A549 (cell line): Measurements from ENCODE around the gene DBH. TPM values are rescaled to one million over a fixed set of nuclear protein-coding genes. Genes with fewer than 3 reads are reported as not detected.

Source experiments
- ATAC-seq, 2 experiments: fragments of 200-7000 bp in 1 of 2; fragments of >200 bp in 1 of 2; cut with Nextera tagmentation in 1 of 2; cut with Tn5 transposase in 1 of 2; 3 replicates each; pipeline versions ENCODE4 v1.8.0 to v1.9.1; 2018 to 2020; ENCODE audit warnings: mild to moderate bottlenecking in 1 of 2, moderate library complexity in 1 of 2
- CTCF ChIA-PET: fragments of 300-600 bp; sonication (Branson Sonifier 250); formaldehyde crosslinking; extraction: SDS; loops from one replicate; lab custom pipeline; 2021; ENCODE audit warnings: antibody characterized with exemption, inconsistent platforms; lab: Yijun Ruan, JAX
- POLR2A ChIA-PET: fragments of 350-600 bp; formaldehyde crosslinking; extraction: SDS; loops from one replicate; lab custom pipeline; 2021; ENCODE audit warnings: antibody characterized with exemption, inconsistent platforms; lab: Yijun Ruan, JAX
- DNase-seq, 2 experiments: peaks; one replicate each; pipeline versions ENCODE4 v3.0.0 to v3.0.0-alpha.2; 2011 to 2016; ENCODE audit warnings: low read depth in 1 of 2, low spot score in 1 of 2
- FAIRE-seq: peaks from 2 replicates; lab custom pipeline; 2011; peaks lifted over from hg19 to GRCh38; lab: Jason Lieb, UNC
- H3K27ac ChIP-seq, 2 experiments: fragments of >200 bp; sonication (Bioruptor Twin); formaldehyde crosslinking; 3 replicates each; pipeline ENCODE4 v1.5.1; 2016 to 2017
- H3K4me1 ChIP-seq: fragments of >200 bp; sonication (Bioruptor Twin); formaldehyde crosslinking; 3 replicates; pipeline ENCODE4 v1.6.1; 2016
- H3K4me2 ChIP-seq: fragments of >200 bp; sonication (Bioruptor Twin); formaldehyde crosslinking; 3 replicates; pipeline ENCODE4 v1.6.1; 2016
- H3K4me3 ChIP-seq: fragments of >200 bp; sonication (Bioruptor Twin); formaldehyde crosslinking; 3 replicates; pipeline ENCODE4 v1.5.1; 2016
- H3K9me3 ChIP-seq: fragments of >200 bp; sonication (Bioruptor Twin); formaldehyde crosslinking; 3 replicates; pipeline ENCODE4 v1.6.1; 2016
- CEBPB ChIP-seq, 2 experiments: fragments of >200 bp in 1 of 2; sonication (Bioruptor Twin) in 1 of 2; formaldehyde crosslinking in 1 of 2; IDR thresholded peaks; 2 replicates each; pipeline ENCODE4 v1.6.1; 2012 to 2016
- CHD4 ChIP-seq: fragments of 200-600 bp; sonication (generic); IDR thresholded peaks from 2 replicates; pipeline ENCODE4 v1.6.1; 2016; ENCODE audit warnings: antibody characterized with exemption, mild to moderate bottlenecking, borderline replicate concordance
- EHMT2 ChIP-seq: fragments of 200-600 bp; sonication (generic); IDR thresholded peaks from 2 replicates; pipeline ENCODE4 v1.6.1; 2016; ENCODE audit warnings: antibody characterized with exemption, low read depth, mild to moderate bottlenecking, moderate library complexity
- EP300 ChIP-seq, 2 experiments: fragments of >200 bp; sonication (Bioruptor Twin); formaldehyde crosslinking; IDR thresholded peaks; 2 replicates in 1 of 2; 3 replicates in 1 of 2; pipeline ENCODE4 v1.6.1; 2016 to 2017
- FOSL2 ChIP-seq, 2 experiments: fragments of 450-650 bp in 1 of 2; fragments of >200 bp in 1 of 2; sonication (Bioruptor Twin) in 1 of 2; formaldehyde crosslinking; IDR thresholded peaks; 2 replicates each; pipeline versions ENCODE4 v1.5.0 to v1.6.1; 2016 to 2020; ENCODE audit warnings: mild to moderate bottlenecking in 1 of 2, moderate library complexity in 1 of 2
- FOXS1 ChIP-seq: fragments of 250-450 bp; sonication (Bioruptor Pico); IDR thresholded peaks from 2 replicates; pipeline ENCODE4 v1.5.0; 2020; ENCODE audit warnings: mild to moderate bottlenecking, moderate library complexity
- GATA3 ChIP-seq: IDR thresholded peaks from 2 replicates; pipeline ENCODE4 v1.6.1; 2012; ENCODE audit warnings: borderline replicate concordance
- HES2 ChIP-seq: fragments of >200 bp; sonication (Bioruptor Twin); formaldehyde crosslinking; IDR thresholded peaks from 2 replicates; pipeline ENCODE4 v1.6.1; 2016
- HOXA7 ChIP-seq: fragments of 250-450 bp; sonication (Bioruptor Pico); IDR thresholded peaks from 2 replicates; pipeline ENCODE4 v1.5.0; 2020; ENCODE audit warnings: mild to moderate bottlenecking, moderate library complexity
- HOXB13 ChIP-seq: fragments of 250-450 bp; sonication (Bioruptor Pico); IDR thresholded peaks from 2 replicates; pipeline ENCODE4 v1.5.0; 2020; ENCODE audit warnings: low read depth, mild to moderate bottlenecking, moderate library complexity
- HOXB5 ChIP-seq: fragments of 250-450 bp; sonication (Bioruptor Pico); IDR thresholded peaks from 2 replicates; pipeline ENCODE4 v1.5.0; 2020; ENCODE audit warnings: mild to moderate bottlenecking, moderate library complexity
- JUN ChIP-seq, 2 experiments: fragments of >200 bp; sonication (Bioruptor Twin); formaldehyde crosslinking; IDR thresholded peaks; 2 replicates in 1 of 2; 3 replicates in 1 of 2; pipeline ENCODE4 v1.6.1; 2016 to 2017
- KDM1A ChIP-seq: fragments of 200-600 bp; sonication (generic); IDR thresholded peaks from 2 replicates; pipeline ENCODE4 v1.6.1; 2016; ENCODE audit warnings: low read depth, mild to moderate bottlenecking
- KDM5A ChIP-seq: fragments of 200-600 bp; sonication (generic); IDR thresholded peaks from 2 replicates; pipeline ENCODE4 v1.6.1; 2016; ENCODE audit warnings: antibody characterized with exemption, mild to moderate bottlenecking
- NFE2L2 ChIP-seq: fragments of 150-350 bp; conservative IDR thresholded peaks from 2 replicates; pipeline ENCODE4 v1.6.1; 2014; ENCODE audit warnings: low read length
- NPAS2 ChIP-seq: fragments of 250-450 bp; sonication (Bioruptor Pico); IDR thresholded peaks from 2 replicates; pipeline ENCODE4 v1.8.0; 2022; ENCODE audit warnings: mild to moderate bottlenecking, moderate library complexity, borderline replicate concordance
- NR3C1 ChIP-seq: fragments of >200 bp; sonication (Bioruptor Twin); formaldehyde crosslinking; IDR thresholded peaks from 3 replicates; pipeline ENCODE4 v1.6.1; 2017
- PHF8 ChIP-seq: fragments of 200-600 bp; sonication (generic); IDR thresholded peaks from 2 replicates; pipeline ENCODE4 v1.6.1; 2016; ENCODE audit warnings: low read depth, mild to moderate bottlenecking, antibody characterized with exemption, moderate library complexity, borderline replicate concordance
- POLR2AphosphoS2 ChIP-seq: conservative IDR thresholded peaks from 2 replicates; pipeline ENCODE4 v1.6.1; 2012; ENCODE audit warnings: low read length, improper control_type of control experiment, inconsistent platforms
- RCOR1 ChIP-seq: fragments of 150-350 bp; IDR thresholded peaks from 2 replicates; pipeline ENCODE4 v1.6.1; 2014; ENCODE audit warnings: antibody characterized with exemption, low read length, low read depth
- TFCP2L1 ChIP-seq: fragments of 250-450 bp; sonication (Bioruptor Pico); IDR thresholded peaks from 2 replicates; pipeline ENCODE4 v1.5.0; 2021; ENCODE audit warnings: mild to moderate bottlenecking
- TP53 ChIP-seq: fragments of 250-450 bp; sonication (Bioruptor Pico); IDR thresholded peaks from 2 replicates; pipeline ENCODE4 v1.5.0; 2021; ENCODE audit warnings: mild to moderate bottlenecking, moderate library complexity
- ZC3H11A ChIP-seq: fragments of 450-650 bp; IDR thresholded peaks from 2 replicates; pipeline ENCODE4 v1.6.1; 2014; ENCODE audit warnings: antibody characterized with exemption, mild to moderate bottlenecking
- ZNF302 ChIP-seq: fragments of 250-450 bp; sonication (Bioruptor Pico); IDR thresholded peaks from 2 replicates; pipeline ENCODE4 v1.9.0; 2021; ENCODE audit warnings: inconsistent platforms, mild to moderate bottlenecking, moderate library complexity
- WGBS: methylation state at CpG from one replicate; pipeline ENCODE4 v1.1.6; 2017; ENCODE audit errors: missing lambda C conversion rate; 5-methylcytosine and 5-hydroxymethylcytosine counted together
- polyA plus RNA-seq, 4 experiments: library from polyadenylated mRNA; depleted of rRNA in 3 of 4; stranded (reverse); fragments of >200 nt; fragmentation: RNase III in 1 of 4; extraction: RNeasy Plus Mini Kit Qiagen cat#74134 plus additional on column Dnase treatment in 1 of 4; gene quantifications; 2 replicates in 3 of 4; 3 replicates in 1 of 4; pipeline ENCODE4 v1.2.3, GENCODE V29; 2011 to 2017
- TF ChIP-seq, protein P1 (sequence below): IDR thresholded peaks from 2 replicates; pipeline ENCODE4 v1.6.1; 2012

DBH gene
- polyA plus RNA-seq, 2 of the 4 experiments (the other 2 are of a cell fraction), result not detected

- ChIA-PET POLR2A (no interaction called here), CTCF (interaction anchor here (0.6 to 1.4 kb wide), 5 partner anchors 12 to 401 kb away, joined by 3 to 4 read pairs (median 3); no protein-coding TSS in a partner anchor)
- ATAC-seq, result no peak; a peak in 1 of 6 replicates
- TF ChIP-seq TFCP2L1 (CRISPR knock-in tag) (no peak), ZNF302 (no peak), NFE2L2 (no peak), EHMT2 (no peak), RCOR1 (no peak), FOXS1 (CRISPR knock-in tag) (no peak)
- no peak overlapping the region for H3K4me2 ChIP-seq
- no peak for DNase-seq
- peaks cover 34% of the 10 kb centered on the region for H3K9me3 ChIP-seq
- no peak overlapping the region for H3K4me3 ChIP-seq
- H3K27ac ChIP-seq, result no peak overlapping the region
- WGBS, result 40% methylated on average over 9 of the region's 15 CpGs
- no peaks in the 10 kb centered on the region for H3K4me1 ChIP-seq
- no peak for FAIRE-seq
These were observed 42.4 kb upstream of the DBH start for GRCh38 chr9:133593587-133594253.

DNA sequence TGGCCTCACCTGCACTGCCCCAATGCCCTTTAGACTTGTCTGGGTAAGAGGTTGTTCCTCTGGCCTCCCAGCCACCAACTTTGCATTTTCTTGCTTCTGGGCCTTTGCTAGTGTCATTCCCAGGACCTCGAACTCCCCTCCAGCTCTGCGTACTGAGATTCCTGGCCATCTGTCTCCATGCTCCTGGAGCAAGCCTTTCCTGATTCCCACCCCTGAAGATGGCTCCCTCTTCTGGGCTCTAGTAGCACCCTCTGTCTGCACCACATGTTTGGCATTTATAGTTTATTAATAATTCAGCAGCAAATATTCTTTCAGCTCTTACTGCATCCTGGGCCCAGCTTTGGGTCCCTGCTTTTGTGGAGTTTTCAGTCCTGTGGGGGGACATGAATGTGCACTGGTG, 41.9 kb upstream of the DBH start:
- DNase-seq (no peak), ATAC-seq (no peak), FAIRE-seq (no peak)
- POLR2A ChIA-PET, result no interaction called here
- H3K4me3 ChIP-seq, result no peak overlapping the region
- TF ChIP-seq HOXA7 (CRISPR knock-in tag) (no peak), RCOR1 (no peak), EP300 (IDR thresholded peaks at IDR 0.05) (no peak), FOSL2 (IDR thresholded peaks at IDR 0.05) (no peak), FOSL2 (CRISPR knock-in tag; IDR thresholded peaks at IDR 0.05) (no peak), GATA3 (no peak), CEBPB (IDR thresholded peaks at IDR 0.05) (no peak), KDM5A (no peak)
- CTCF ChIA-PET, result interaction anchor here (0.6 kb wide), 1 partner anchor 22 kb away, joined by 4 read pairs; no protein-coding TSS in a partner anchor
- no peaks in the 10 kb centered on the region for H3K4me1 ChIP-seq
- no peak overlapping the region for H3K27ac ChIP-seq
- 50% methylated on average over 2 of the region's 2 CpGs for WGBS
- H3K4me2 ChIP-seq, result no peak overlapping the region
- H3K9me3 ChIP-seq, result peaks cover 39% of the 10 kb centered on the region

DNA sequence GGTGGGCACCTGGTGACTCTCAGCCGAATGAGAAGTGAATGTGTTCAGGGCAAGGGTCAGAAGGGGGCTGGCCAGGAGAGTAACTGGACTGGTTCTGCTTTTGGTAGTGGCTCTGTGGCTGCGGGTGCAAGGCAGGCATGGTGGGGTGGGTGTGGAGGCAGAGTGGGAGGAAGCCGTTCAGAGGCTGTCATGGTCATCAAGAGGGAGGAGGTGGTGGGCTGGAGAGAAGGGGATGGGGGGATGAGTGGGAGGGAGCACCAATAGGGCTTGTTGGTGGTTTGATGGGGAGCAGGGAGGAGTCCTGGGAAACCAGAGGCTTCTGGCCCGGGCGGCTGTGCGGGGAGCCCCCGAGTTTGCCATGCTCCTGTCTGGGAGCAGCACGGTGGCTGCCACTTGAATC, 40.3 kb upstream of the DBH start:
- POLR2A ChIA-PET, result no interaction called here
- WGBS, result 48% methylated on average over 8 of the region's 8 CpGs
- CTCF ChIA-PET, result no interaction called here
- ATAC-seq (no peak), FAIRE-seq (no peak), DNase-seq (no peak)
- Histone ChIP-seq H3K4me2 (no peak overlapping the region), H3K9me3 (peaks cover 41% of the 10 kb centered on the region), H3K27ac (no peak overlapping the region), H3K4me1 (no peaks in the 10 kb centered on the region), H3K4me3 (no peak overlapping the region)
- TF ChIP-seq KDM1A, result no peak
- TF ChIP-seq HOXB13 (CRISPR knock-in tag), result no peak
- no peak for TF ChIP-seq TP53 (CRISPR knock-in tag)
- no peak for TF ChIP-seq ZNF302
- TF ChIP-seq KDM5A, result no peak
- no peak for TF ChIP-seq PHF8
- TF ChIP-seq ZC3H11A, result no peak
- no peak for TF ChIP-seq CHD4

- TF ChIP-seq KDM5A (no peak), NFE2L2 (no peak), EHMT2 (no peak), HES2 (no peak), JUN (IDR thresholded peaks at IDR 0.05) (no peak), POLR2AphosphoS2 (no peak), NPAS2 (CRISPR knock-in tag) (no peak), KDM1A (no peak), HOXB5 (no peak), NR3C1 (no peak)
- TF ChIP-seq, protein P1, sequence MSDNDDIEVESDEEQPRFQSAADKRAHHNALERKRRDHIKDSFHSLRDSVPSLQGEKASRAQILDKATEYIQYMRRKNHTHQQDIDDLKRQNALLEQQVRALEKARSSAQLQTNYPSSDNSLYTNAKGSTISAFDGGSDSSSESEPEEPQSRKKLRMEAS, result no peak
- 7% methylated on average over 7 of the region's 7 CpGs for WGBS
- ChIA-PET POLR2A (no interaction called here), CTCF (interaction anchor here (1.1 to 1.4 kb wide), 5 partner anchors 17 to 146 kb away, joined by 3 to 5 read pairs (median 3); no protein-coding TSS in a partner anchor)
- H3K4me1 ChIP-seq, result no peaks in the 10 kb centered on the region
- no peak for ATAC-seq
- no peak overlapping the region for H3K27ac ChIP-seq
- no peak overlapping the region for H3K4me2 ChIP-seq
- DNase-seq, result peak; percentile 18 to 47
- FAIRE-seq, result no peak
- H3K4me3 ChIP-seq, result no peak overlapping the region
- H3K9me3 ChIP-seq, result peaks cover 41% of the 10 kb centered on the region
These were observed 38.7 kb upstream of the DBH start for GRCh38 chr9:133597316-133597957.
